Measurements from ENCODE around the gene LCN6. TPM values are rescaled to one million over a fixed set of nuclear protein-coding genes. Genes with fewer than 3 reads are reported as not detected.
"Not testable (repeated sequence)": the region's sequence is repeated elsewhere in the genome, so short reads cannot be mapped to it uniquely, and the experiment has no call there.

Gene LCN6
- polyA plus RNA-seq, 2 donors: 9.0 to 14.4 TPM

GRCh38 chr9:136714893-136715274, 33.4 kb downstream of the LCN6 start:
- no peak overlapping the region for H3K4me3 ChIP-seq (ENCODE audit: low read depth in 1 of 2, low read length in 2 of 2)
- H3K27me3 ChIP-seq (ENCODE audit: control insufficient read depth in 1 of 2, insufficient read depth in 2 of 2, low read length in 2 of 2): peaks cover 0 to 7% of the 10 kb centered on the region in 2 donors
- peaks cover under 1 to 3% of the 10 kb centered on the region in 2 donors for H3K4me1 ChIP-seq (ENCODE audit: control insufficient read depth in 2 of 2, insufficient read depth in 2 of 2, low read length in 1 of 2)
- H3K36me3 ChIP-seq (ENCODE audit: control insufficient read depth in 2 of 2, insufficient read depth in 2 of 2, low read length in 1 of 2): no peaks in the 10 kb centered on the region
- 57 to 59% methylated on average over 8 of the region's 8 CpGs for WGBS, 2 donors
- H3K27ac ChIP-seq (ENCODE audit: low read depth in 2 of 2, low read length in 1 of 2): peak overlapping the region in 1 of 2 donors; percentile 21
- no peaks in the 10 kb centered on the region for H3K9me3 ChIP-seq (ENCODE audit: control insufficient read depth in 2 of 2, insufficient read depth in 1 of 2, low read depth in 1 of 2, low read length in 1 of 2)

DNA sequence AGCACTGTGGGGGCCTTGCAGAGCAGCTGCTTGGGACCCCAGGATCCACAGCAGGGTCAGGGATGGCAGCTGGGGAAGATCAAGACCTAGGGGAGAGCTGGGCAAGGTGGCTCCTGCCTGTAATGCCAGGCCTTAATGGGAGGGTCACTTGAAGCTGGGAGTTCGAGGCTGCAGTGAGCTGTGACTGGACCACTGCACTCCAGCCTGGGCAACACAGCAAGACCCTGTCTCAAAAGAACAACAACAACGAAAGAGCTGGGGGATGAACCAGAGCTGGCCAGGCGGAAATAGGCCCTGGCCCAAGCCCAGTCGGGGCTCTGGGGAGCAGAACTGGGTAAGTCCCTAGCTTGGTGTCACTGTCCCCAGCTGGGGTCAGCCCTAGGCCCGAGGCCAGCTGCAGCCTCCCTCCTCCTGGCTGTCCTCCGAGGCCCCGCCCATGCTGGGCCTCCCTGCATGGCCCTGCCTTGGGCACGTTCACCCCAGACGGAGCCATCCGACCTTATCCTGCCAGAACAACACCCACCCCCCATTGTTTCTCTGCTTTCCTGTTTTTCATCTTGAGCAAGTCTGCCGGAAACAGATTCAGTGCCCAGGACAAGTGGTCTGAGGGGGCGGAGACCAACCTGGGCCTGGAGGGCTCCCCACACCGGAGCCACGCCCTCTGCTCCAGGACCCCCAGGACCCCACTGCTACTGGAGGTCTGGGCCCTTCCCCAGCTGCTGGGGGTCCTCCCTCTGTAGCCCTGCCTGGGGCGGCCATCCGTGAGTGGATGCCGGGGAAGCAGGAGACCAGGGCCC, 34.0 kb downstream of the LCN6 start:
- H3K27me3 ChIP-seq (ENCODE audit: control insufficient read depth in 1 of 2, insufficient read depth in 2 of 2, low read length in 2 of 2): peaks cover 0 to 7% of the 10 kb centered on the region in 2 donors
- peak overlapping the region in 1 of 2 donors; percentile 26 for H3K27ac ChIP-seq (ENCODE audit: low read depth in 2 of 2, low read length in 1 of 2)
- 59 to 79% methylated on average over 15 to 17 of the region's 17 CpGs for WGBS, 2 donors
- H3K9me3 ChIP-seq (ENCODE audit: control insufficient read depth in 2 of 2, insufficient read depth in 1 of 2, low read depth in 1 of 2, low read length in 1 of 2): no peaks in the 10 kb centered on the region
- H3K36me3 ChIP-seq (ENCODE audit: control insufficient read depth in 2 of 2, insufficient read depth in 2 of 2, low read length in 1 of 2): no peaks in the 10 kb centered on the region
- peaks cover 0 to 3% of the 10 kb centered on the region in 2 donors for H3K4me1 ChIP-seq (ENCODE audit: control insufficient read depth in 2 of 2, insufficient read depth in 2 of 2, low read length in 1 of 2)
- H3K4me3 ChIP-seq (ENCODE audit: low read depth in 1 of 2, low read length in 2 of 2): peak overlapping the region in 1 of 2 donors; percentile 3

GRCh38 chr9:136713550-136713949, 34.8 kb downstream of the LCN6 start:
- H3K27me3 ChIP-seq (ENCODE audit: control insufficient read depth in 1 of 2, insufficient read depth in 2 of 2, low read length in 2 of 2): peaks cover 0 to 7% of the 10 kb centered on the region in 2 donors
- H3K4me1 ChIP-seq (ENCODE audit: control insufficient read depth in 2 of 2, insufficient read depth in 2 of 2, low read length in 1 of 2): peaks cover 0 to 3% of the 10 kb centered on the region in 2 donors
- H3K36me3 ChIP-seq (ENCODE audit: control insufficient read depth in 2 of 2, insufficient read depth in 2 of 2, low read length in 1 of 2): no peaks in the 10 kb centered on the region
- 46 to 51% methylated on average over 8 of the region's 8 CpGs for WGBS, 2 donors
- H3K27ac ChIP-seq (ENCODE audit: low read depth in 2 of 2, low read length in 1 of 2): peak overlapping the region in 1 of 2 donors; percentile 49
- H3K9me3 ChIP-seq (ENCODE audit: control insufficient read depth in 2 of 2, insufficient read depth in 1 of 2, low read depth in 1 of 2, low read length in 1 of 2): no peaks in the 10 kb centered on the region
- no peak overlapping the region for H3K4me3 ChIP-seq (ENCODE audit: low read depth in 1 of 2, low read length in 2 of 2)

DNA sequence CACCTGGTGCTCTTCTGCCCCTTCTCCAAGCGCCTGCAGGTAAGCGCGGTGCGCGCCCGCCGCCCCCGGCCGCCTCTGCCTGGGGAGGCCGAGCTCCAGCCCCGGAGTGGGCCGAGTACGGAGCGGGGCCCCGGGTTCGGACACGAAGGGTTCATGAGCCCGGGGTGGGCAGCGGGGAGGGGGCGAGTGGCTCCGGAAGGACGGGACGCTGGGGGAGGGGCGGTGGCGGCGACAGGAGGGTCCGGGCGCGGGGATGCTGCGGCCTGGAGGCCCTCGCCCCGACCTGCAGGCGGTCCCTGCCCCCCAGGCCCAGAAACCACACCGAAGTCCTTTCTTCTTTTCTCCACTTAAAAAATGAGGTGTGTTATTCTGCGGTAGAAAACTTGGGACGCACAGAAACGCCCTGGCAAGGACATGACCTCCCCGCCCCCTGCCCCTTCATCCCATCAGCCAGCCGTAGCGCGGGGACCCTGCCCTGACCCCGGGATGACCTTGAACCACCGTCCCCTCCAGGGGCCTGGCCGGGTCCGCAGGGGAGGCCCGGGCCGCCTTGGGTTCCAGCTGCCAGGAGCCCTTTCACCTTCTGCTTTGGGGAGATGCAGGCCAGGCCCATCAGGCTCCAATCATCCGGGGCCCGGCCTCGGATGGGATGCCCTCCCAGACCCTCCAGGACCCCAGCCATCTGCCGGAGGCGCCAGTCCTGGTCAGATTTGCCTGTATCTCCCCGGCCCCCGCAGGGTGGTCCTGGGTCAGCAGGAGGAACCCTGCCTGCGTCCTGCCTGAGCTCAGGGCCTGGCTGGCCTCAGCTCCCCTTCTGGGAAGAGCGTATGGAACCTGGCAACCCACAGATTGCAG, 35.4 kb downstream of the LCN6 start:
- Histone ChIP-seq H3K4me3 (ENCODE audit: low read depth in 1 of 2, low read length in 2 of 2) (peak overlapping the region; percentile 23 to 40), H3K36me3 (ENCODE audit: control insufficient read depth in 2 of 2, insufficient read depth in 2 of 2, low read length in 1 of 2) (no peaks in the 10 kb centered on the region), H3K27me3 (ENCODE audit: control insufficient read depth in 1 of 2, insufficient read depth in 2 of 2, low read length in 2 of 2) (peaks cover 0 to 7% of the 10 kb centered on the region in 2 donors), H3K9me3 (ENCODE audit: control insufficient read depth in 2 of 2, insufficient read depth in 1 of 2, low read depth in 1 of 2, low read length in 1 of 2) (no peaks in the 10 kb centered on the region), H3K4me1 (ENCODE audit: control insufficient read depth in 2 of 2, insufficient read depth in 2 of 2, low read length in 1 of 2) (peaks cover 0 to 3% of the 10 kb centered on the region in 2 donors), H3K27ac (ENCODE audit: low read depth in 2 of 2, low read length in 1 of 2) (peak overlapping the region in 1 of 2 donors; percentile 49)
- WGBS, 2 donors: 9 to 10% methylated on average over 45 to 56 of the region's 56 CpGs

DNA sequence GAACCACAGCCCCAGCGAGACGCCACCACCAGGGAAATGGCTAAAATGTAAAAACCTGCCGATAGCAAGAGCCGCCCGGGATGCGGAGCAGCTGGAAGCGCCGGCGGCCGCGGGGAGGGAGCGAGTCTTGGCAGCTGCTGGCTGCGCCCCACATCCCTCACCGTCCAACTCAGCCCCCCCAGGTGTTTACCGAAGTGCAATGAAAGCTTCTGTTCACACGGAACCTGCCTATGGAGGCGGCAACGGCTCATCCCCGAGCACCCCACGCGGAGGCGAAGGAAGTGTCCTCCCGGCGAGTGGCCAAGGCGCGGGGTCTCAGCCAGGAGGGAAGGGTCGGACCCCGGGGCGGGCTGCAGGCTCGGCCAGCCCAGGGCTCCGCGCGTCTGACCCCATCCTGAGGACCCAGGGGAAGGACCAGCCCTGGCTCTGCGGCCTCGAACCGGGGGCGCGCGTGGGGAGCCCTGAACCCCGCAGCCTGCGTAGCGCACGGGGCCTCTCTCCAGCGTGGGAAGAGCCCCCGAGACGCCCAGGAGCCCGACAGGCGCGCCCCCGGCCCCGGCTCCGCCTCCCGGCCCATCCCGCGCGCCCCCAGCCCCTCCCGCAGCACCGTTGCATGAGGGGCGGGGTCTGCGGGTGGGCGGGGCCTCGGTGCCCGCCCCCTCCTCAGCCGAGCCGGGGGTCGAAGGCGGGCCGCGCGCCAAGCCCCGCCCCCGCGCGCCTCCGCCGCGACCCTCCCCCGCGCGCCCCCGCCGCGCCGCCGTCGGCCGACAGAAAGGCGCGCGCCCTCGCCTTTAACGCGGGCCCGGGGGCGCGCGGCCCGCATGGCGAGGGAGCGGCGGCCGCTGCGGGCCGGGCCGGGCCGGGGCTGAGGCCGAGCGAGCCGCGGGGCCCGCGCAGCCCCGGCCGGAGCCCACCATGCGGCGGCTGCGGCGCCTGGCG, 36.3 kb downstream of the LCN6 start, which contains the start of gene DIPK1B:
Gene DIPK1B, plus strand, starts transcription at position 822 of the 939 bp plus-strand sequence. Its CDS starts 94 bp downstream, at position 916.
- H3K27me3 ChIP-seq (ENCODE audit: control insufficient read depth in 1 of 2, insufficient read depth in 2 of 2, low read length in 2 of 2): peaks cover 0 to 7% of the 10 kb centered on the region in 2 donors
- H3K27ac ChIP-seq (ENCODE audit: low read depth in 2 of 2, low read length in 1 of 2): peak within 1 kb of the TSS in 1 of 2 donors; percentile 49
- no peaks in the 10 kb centered on the region for H3K9me3 ChIP-seq (ENCODE audit: control insufficient read depth in 2 of 2, insufficient read depth in 1 of 2, low read depth in 1 of 2, low read length in 1 of 2)
- H3K4me3 ChIP-seq (ENCODE audit: low read depth in 1 of 2, low read length in 2 of 2): peak within 1 kb of the TSS; percentile 23 to 40
- H3K4me1 ChIP-seq (ENCODE audit: control insufficient read depth in 2 of 2, insufficient read depth in 2 of 2, low read length in 1 of 2): peaks cover 0 to 3% of the 10 kb centered on the region in 2 donors
- H3K36me3 ChIP-seq (ENCODE audit: control insufficient read depth in 2 of 2, insufficient read depth in 2 of 2, low read length in 1 of 2): no peaks in the 10 kb centered on the region
- 2% methylated on average over 75 to 119 of the region's 119 CpGs for WGBS, 2 donors

GRCh38 chr9:136711219-136711648, 37.1 kb downstream of the LCN6 start:
- WGBS, 2 donors: 25 to 32% methylated on average over 4 of the region's 4 CpGs

DNA sequence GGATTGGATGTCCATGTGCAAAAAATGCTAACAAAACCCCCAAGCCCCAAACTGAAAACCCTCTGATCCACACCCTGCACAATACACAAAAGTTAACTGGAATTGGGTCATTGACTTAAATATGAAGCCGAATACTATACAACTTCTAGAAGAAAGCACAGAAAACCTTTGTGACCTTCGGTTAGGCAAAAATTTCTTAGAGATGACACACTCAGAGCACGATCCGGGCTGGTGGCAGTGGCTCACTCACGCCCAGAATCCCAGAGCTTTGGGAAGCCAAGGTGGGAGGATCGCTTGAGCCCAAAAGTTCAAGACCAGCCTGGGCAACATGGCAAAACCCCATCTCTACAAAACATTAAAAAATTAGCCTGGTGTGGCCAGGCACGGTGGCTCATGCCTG, 37.8 kb downstream of the LCN6 start:
- Histone ChIP-seq H3K9me3 (ENCODE audit: control insufficient read depth in 2 of 2, insufficient read depth in 1 of 2, low read depth in 1 of 2, low read length in 1 of 2) (no peaks in the 10 kb centered on the region), H3K27ac (ENCODE audit: low read depth in 2 of 2, low read length in 1 of 2) (no peak overlapping the region), H3K4me1 (ENCODE audit: control insufficient read depth in 2 of 2, insufficient read depth in 2 of 2, low read length in 1 of 2) (peaks cover 0 to 3% of the 10 kb centered on the region in 2 donors), H3K36me3 (ENCODE audit: control insufficient read depth in 2 of 2, insufficient read depth in 2 of 2, low read length in 1 of 2) (no peaks in the 10 kb centered on the region), H3K4me3 (ENCODE audit: low read depth in 1 of 2, low read length in 2 of 2) (no peak overlapping the region), H3K27me3 (ENCODE audit: control insufficient read depth in 1 of 2, insufficient read depth in 2 of 2, low read length in 2 of 2) (peaks cover 0 to 7% of the 10 kb centered on the region in 2 donors)
- 83 to 87% methylated on average over 7 of the region's 7 CpGs for WGBS, 2 donors

More at GRCh38 chr9:136711219-136711648, 37.1 kb downstream of the LCN6 start:
- H3K27ac ChIP-seq (ENCODE audit: low read depth in 2 of 2, low read length in 1 of 2); H3K4me1 ChIP-seq (ENCODE audit: control insufficient read depth in 2 of 2, insufficient read depth in 2 of 2, low read length in 1 of 2); H3K9me3 ChIP-seq (ENCODE audit: control insufficient read depth in 2 of 2, insufficient read depth in 1 of 2, low read depth in 1 of 2, low read length in 1 of 2); H3K36me3 ChIP-seq (ENCODE audit: control insufficient read depth in 2 of 2, insufficient read depth in 2 of 2, low read length in 1 of 2); H3K27me3 ChIP-seq (ENCODE audit: control insufficient read depth in 1 of 2, insufficient read depth in 2 of 2, low read length in 2 of 2); H3K4me3 ChIP-seq (ENCODE audit: low read depth in 1 of 2, low read length in 2 of 2): not testable (repeated sequence)

DNA sequence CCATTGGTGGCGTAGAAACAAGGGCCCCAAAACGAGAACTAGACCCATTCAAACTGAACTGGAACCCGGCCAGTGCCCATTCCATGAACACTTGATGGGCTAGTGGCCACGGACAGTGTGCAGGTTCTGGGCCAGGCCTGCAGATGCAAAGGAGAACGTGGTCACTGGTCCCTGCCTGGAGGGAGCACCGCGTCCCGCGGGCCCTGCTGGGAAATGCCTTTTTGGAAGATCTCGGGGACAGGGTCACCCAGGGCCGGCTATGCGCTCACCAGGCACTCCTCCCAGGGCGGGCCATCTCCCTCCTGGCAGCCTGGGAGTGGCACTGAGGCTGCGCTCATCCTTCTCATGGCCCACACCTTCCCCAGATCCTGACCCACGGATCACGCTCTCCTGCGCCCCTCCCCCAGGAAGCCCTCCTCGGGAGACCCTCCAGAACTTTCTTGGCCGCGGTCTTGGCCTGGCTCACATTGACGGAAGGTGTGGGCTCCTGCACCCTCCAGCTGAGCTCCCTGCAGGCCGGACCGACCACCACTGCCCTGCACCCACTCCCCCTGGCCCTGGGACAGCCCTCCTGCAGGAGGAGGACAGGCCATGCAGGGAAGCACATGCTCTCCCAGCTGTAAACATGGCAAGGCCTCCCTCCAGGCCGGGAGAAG, 38.7 kb downstream of the LCN6 start:
- H3K36me3 ChIP-seq (ENCODE audit: control insufficient read depth in 2 of 2, insufficient read depth in 2 of 2, low read length in 1 of 2): no peaks in the 10 kb centered on the region
- no peaks in the 10 kb centered on the region for H3K9me3 ChIP-seq (ENCODE audit: control insufficient read depth in 2 of 2, insufficient read depth in 1 of 2, low read depth in 1 of 2, low read length in 1 of 2)
- H3K4me3 ChIP-seq (ENCODE audit: low read depth in 1 of 2, low read length in 2 of 2): no peak overlapping the region
- H3K27me3 ChIP-seq (ENCODE audit: control insufficient read depth in 1 of 2, insufficient read depth in 2 of 2, low read length in 2 of 2): peaks cover 0 to 7% of the 10 kb centered on the region in 2 donors
- H3K27ac ChIP-seq (ENCODE audit: low read depth in 2 of 2, low read length in 1 of 2): no peak overlapping the region
- peaks cover 0 to 3% of the 10 kb centered on the region in 2 donors for H3K4me1 ChIP-seq (ENCODE audit: control insufficient read depth in 2 of 2, insufficient read depth in 2 of 2, low read length in 1 of 2)
- 86 to 88% methylated on average over 22 to 24 of the region's 24 CpGs for WGBS, 2 donors

All from esophagus (tissue), 2 donors.